ENCODE measurements around the gene CAND1.

DNA sequence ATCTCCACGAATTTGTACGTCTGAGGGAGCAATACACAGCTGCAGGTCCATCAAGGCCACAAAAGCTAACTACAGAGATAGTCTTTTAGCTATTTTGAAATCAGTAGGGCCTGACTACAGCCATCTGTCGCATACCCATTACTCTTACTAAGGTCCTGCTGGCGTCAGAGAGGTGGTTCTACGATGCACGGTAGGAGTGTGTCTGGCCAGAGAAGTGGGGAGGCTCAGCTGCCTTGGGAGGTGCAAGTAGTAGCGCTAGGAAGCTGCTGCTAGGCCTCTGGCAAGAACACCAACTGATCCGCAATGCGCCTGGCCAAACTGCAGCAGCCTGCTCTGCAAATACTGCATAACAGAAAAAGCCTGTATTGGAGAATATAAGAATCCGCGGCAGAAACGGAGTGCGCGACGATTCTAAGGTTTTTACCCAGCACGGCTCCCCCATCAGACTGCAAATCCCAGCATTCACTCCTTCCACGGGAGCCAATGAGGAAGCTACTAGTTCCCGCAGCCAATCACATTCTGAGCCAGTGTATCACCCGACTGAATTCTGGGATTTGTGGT, 743 bp upstream of the CAND1 start:
- no peak for TF ChIP-seq EZH2phosphoT487 (IDR thresholded peaks at IDR 0.05; ENCODE audit: insufficient read depth, low read depth)
- no peak for TF ChIP-seq EZH2 (IDR thresholded peaks at IDR 0.05; ENCODE audit: insufficient read depth, poor library complexity, severe bottlenecking)

All from GM23248 (cell line).